Sigmoid colon (tissue), 4 donors: ENCODE data around the gene ESYT2.

Source experiments
- CTCF ChIP-seq, 4 experiments: fragments of 450-650 bp in 3 of 4; fragments of 200-600 bp in 1 of 4; IDR thresholded peaks; one replicate each; pipeline ENCODE4 v1.5.1; 2016 to 2019; ENCODE audit warnings: antibody characterized with exemption in 4 of 4, mild to moderate bottlenecking in 3 of 4, moderate library complexity in 2 of 4
- POLR2A ChIP-seq, 2 donors: fragments of 450-650 bp; IDR thresholded peaks; one replicate each; pipeline ENCODE4 v1.6.1; 2016; ENCODE audit warnings: antibody characterized with exemption in 2 of 2, mild to moderate bottlenecking in 2 of 2, moderate library complexity in 2 of 2
- POLR2AphosphoS5 ChIP-seq, 4 donors: sonication (generic); formaldehyde crosslinking; IDR thresholded peaks; one replicate each; pipeline ENCODE4 v1.6.1; 2017; ENCODE audit warnings: antibody characterized with exemption in 4 of 4

GRCh38 chr7:158808126-158808525, 21.2 kb downstream of the ESYT2 start:
- TF ChIP-seq POLR2A (IDR thresholded peaks at IDR 0.05) (no peak), POLR2AphosphoS5 (IDR thresholded peaks at IDR 0.05) (no peak), CTCF (IDR thresholded peaks at IDR 0.05) (no peak)
